GM12874 (cell line): Measurements from ENCODE around the gene PPFIBP2.
A peak's percentile ranks its signal among the peaks of the same experiment; 100 is the strongest.

Source experiments
- CTCF ChIP-seq: IDR thresholded peaks from 2 replicates; pipeline ENCODE4 v1.5.1; 2011; ENCODE audit warnings: low read depth, mild to moderate bottlenecking, control low read depth, low read length, moderate library complexity; ENCODE audit not compliant: insufficient read depth

Gene PPFIBP2

GRCh38 chr11:7546324-7546791 is 32.6 kb downstream of the PPFIBP2 start:
- no peak for TF ChIP-seq CTCF

- TF ChIP-seq CTCF = no peak
These were observed 33.9 kb downstream of the PPFIBP2 start for GRCh38 chr11:7547687-7548086.

GRCh38 chr11:7548659-7549274 is 35.0 kb downstream of the PPFIBP2 start:
- TF ChIP-seq CTCF = peak; percentile 68

GRCh38 chr11:7549681-7550080 is 35.9 kb downstream of the PPFIBP2 start:
- no peak for TF ChIP-seq CTCF

- TF ChIP-seq CTCF = no peak
These were observed 37.8 kb downstream of the PPFIBP2 start for GRCh38 chr11:7551571-7551970.

- no peak for TF ChIP-seq CTCF
These were observed 38.9 kb downstream of the PPFIBP2 start for GRCh38 chr11:7552666-7553065.

GRCh38 chr11:7555052-7555699 is 41.4 kb downstream of the PPFIBP2 start:
- TF ChIP-seq CTCF = no peak
